Subcutaneous adipose tissue (tissue), 4 donors: ENCODE data around the gene CRNKL1. TPM values are rescaled to one million over a fixed set of nuclear protein-coding genes. Genes with fewer than 3 reads are reported as not detected.

Experiments
- total RNA-seq, 4 donors: library from RNA; depleted of rRNA; stranded (reverse); fragments of >200 nt; gene quantifications; one replicate each; pipeline ENCODE4 v1.1.0, GENCODE V29; 2016
- TF ChIP-seq, protein P1 (sequence below): fragments of 450-650 bp; IDR thresholded peaks from one replicate; pipeline ENCODE4 v1.5.1; 2016; ENCODE audit warnings: low read depth, mild to moderate bottlenecking, control low read depth, antibody characterized with exemption, moderate library complexity

The CRNKL1 gene
- total RNA-seq, 4 donors from 2014 or later, result 20.2 to 38.6 (median 23.5) TPM

DNA sequence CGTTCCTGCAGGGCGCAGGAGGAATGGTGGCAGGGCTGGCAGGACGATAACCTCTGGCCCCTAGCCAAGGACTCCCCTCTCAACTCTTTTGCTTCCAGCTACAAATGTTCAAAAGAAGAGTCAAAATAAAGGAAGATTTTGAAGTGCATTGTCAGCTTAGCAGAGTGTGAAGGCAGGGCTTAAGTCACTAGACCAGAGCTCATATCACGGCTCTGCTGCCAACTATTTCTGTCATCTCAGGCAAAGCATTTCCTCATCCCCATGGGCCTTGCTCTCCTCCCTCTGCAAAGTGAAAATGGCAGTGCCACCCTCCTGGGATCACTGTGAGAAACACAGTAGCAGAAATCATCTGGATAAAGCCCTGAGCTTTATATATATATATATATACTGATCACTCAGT lies 36.8 kb upstream of the CRNKL1 start:
- TF ChIP-seq, protein P1, sequence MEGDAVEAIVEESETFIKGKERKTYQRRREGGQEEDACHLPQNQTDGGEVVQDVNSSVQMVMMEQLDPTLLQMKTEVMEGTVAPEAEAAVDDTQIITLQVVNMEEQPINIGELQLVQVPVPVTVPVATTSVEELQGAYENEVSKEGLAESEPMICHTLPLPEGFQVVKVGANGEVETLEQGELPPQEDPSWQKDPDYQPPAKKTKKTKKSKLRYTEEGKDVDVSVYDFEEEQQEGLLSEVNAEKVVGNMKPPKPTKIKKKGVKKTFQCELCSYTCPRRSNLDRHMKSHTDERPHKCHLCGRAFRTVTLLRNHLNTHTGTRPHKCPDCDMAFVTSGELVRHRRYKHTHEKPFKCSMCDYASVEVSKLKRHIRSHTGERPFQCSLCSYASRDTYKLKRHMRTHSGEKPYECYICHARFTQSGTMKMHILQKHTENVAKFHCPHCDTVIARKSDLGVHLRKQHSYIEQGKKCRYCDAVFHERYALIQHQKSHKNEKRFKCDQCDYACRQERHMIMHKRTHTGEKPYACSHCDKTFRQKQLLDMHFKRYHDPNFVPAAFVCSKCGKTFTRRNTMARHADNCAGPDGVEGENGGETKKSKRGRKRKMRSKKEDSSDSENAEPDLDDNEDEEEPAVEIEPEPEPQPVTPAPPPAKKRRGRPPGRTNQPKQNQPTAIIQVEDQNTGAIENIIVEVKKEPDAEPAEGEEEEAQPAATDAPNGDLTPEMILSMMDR, result no peak

DNA sequence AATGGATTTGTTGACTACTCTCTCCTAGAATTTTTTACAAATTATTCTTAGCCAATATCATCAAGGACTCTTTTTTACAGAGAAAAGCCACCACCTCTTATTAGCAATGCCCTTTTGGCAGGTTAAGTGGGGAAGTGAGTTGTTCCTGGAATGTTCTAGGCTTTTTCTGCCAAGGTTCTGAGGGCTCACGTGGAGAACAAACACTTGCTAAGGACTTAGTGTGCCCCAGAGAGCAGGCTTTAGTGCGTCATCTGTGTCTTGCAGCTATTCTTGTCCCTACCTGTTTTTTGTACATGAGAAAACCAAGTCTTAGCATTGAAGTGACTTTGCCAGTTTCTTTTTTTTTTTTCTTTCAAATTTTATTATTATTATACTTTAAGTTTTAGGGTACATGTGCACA lies 33.5 kb upstream of the CRNKL1 start:
- TF ChIP-seq, protein P1, result no peak

DNA sequence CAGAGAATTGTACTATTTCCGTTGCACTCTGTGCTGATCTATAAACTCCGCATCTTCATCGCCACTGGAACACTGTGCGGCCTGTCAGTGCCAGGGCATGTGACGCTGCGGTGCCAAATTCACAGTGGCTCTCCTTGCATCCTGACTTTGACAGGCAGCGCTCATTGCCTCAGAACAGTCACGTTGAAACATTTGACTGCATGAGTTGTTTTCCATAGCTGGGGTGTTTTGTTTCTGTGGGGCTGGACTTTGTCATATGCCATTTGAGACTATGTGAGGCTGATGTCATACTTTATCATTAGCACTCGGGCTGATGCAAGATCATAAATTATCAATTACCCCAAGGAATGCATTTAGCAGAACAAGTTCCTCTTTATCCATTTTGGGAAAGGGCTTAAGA lies 32.8 kb upstream of the CRNKL1 start:
- TF ChIP-seq, protein P1, result no peak

DNA sequence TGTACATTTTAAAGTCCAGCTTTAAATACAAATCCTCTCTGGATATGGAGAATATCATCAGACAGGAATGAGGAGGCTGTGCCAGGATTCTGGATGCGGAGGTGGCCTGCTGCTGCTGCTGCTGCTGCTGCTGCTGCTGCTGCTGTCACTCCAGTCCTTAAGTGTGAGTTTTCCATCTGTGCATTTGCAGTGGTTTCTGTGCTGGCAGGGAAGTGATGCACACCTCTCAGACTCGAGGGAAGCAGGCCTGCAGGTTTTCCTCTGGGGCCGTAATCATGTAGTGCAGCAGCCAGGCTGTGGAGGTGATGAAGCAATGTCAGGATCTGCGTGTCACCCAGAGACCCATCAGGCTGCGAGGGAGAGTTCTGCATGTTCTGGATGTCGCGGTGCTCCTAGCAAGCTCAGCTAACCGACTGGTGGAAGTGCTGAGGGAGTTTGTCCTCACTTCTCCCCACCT lies 32.1 kb upstream of the CRNKL1 start:
- TF ChIP-seq, protein P1, result no peak

DNA sequence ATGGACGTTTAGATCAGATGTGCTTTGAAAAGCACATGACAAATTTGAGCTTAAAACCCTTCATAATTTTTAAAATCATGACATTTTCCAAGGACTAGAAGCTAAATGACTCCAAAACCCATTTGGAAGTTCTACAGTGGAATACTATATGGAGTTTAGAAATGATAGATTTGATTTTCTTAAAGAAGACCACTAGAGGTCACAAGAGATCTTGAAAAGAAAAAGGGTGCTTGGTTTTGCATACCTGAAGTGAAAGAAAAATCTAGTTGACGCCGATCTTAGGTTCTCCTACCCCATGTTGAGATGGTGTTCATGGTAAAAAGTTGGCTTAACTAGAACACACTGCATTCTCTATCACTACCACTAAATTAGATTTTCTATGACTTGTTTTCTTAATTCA lies 31.5 kb upstream of the CRNKL1 start:
- TF ChIP-seq, protein P1, result no peak

DNA sequence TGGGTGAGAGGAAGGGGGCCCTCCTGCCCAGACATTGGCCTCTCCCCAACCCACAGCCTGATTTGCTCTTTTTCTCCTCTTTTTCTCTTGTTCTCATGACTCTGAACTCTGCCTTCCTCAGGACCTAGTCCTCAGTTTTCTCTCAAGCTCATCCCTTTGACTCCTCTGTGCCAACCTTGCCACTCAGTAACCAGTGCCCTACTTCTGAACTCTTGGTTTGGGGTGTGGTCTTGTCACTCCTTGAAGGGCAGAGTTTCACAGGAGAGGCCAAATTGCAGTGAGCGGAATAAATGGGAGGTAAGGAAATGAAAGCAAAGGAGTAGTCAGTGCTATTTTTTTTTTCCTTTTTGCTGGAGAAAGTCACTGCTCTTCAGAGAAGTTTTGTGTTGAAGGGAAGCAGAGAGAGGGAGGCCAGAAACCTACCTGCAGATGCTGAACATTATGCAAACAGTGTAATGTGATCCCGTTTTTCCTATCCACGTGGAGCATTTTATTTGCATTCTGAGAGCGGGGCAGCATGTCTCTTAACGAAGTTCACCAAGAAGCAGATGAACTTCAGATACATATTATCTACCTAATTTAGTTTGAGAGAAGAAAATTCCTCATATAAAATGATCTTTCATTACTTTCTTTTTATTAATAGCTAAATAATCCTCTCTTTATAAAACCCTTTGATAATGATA lies 27.0 kb upstream of the CRNKL1 start:
- TF ChIP-seq, protein P1, result no peak

DNA sequence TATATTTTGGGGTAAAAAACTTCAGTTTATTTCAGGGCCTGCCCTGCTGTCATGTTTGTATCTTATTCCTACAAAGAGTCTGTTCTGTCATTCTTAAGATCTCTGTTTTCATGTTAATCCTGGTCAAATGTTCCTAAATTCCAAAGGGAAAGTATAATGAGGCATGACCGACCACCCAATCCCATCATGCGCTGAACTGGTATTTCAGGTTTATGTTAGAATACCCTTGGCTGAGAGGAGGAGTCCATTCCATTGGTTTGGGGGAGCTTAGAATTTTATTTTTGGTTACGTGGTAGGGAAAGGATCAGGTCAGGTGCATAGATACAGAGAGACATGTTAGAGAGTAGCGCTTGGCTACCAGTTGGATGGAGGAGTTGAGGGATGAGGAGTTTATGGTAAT lies 25.8 kb upstream of the CRNKL1 start:
- TF ChIP-seq, protein P1, result no peak
